Measurements from ENCODE around the gene NECAP2. TPM values are rescaled to one million over a fixed set of nuclear protein-coding genes. Genes with fewer than 3 reads are reported as not detected.
"Not testable (repeated sequence)": the region's sequence is repeated elsewhere in the genome, so short reads cannot be mapped to it uniquely, and the experiment has no call there.

The NECAP2 gene
- total RNA-seq, 2 experiments from 2014 or later = 107 to 115 TPM

DNA sequence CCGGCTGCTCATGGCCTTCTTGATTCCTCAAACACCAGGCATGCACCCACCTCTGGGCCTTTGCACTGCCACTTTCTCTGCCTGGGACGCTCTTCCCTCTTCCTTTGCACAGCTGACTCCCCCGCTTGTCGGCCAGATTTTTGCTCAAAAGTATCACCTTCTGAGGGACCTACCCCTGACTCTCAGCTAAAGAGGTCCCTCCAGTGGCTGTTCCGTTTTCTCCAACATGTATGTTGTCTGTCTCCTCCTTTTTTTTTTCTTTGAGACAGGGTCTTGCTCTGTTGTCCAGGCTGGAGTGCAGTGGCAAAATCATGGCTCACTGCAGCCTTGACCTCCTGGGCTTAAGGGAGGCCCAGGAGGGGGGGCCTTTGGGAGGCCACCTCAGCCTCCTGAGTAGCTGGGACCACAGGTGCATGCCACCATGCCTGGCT, 57.0 kb downstream of the NECAP2 start:
- Mint-ChIP-seq H3K4me3 (peak overlapping the region; percentile 71), H3K27ac (peak overlapping the region; percentile 46), H3K4me1 (peaks cover 30% of the 10 kb centered on the region)
- DNase-seq; H3K27me3 Mint-ChIP-seq; CTCF ChIA-PET; H3K36me3 Mint-ChIP-seq (ENCODE audit: low read depth); POLR2A ChIA-PET; H3K9me3 Mint-ChIP-seq: not testable (repeated sequence)

DNA sequence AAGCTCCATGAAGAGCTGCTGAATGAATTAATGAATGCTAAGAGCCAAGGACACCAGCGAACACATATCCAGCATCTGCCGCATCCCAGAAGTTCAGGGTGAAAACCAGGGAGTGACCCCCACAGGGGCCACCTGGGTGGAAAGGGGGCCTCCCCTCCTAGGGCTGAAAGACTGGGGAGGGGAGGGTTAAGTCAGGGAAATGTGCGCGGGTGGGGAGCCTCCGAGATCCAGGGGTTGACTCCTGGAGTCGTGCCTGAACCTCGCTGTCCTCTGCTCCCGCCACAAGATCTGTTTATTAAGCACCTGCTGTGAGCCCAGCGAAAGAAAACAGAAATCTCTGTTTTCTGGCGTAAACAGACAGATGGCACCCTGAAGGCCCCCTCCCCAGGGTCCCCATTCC, 57.5 kb downstream of the NECAP2 start:
- H3K27me3 Mint-ChIP-seq; DNase-seq; POLR2A ChIA-PET; CTCF ChIA-PET; H3K9me3 Mint-ChIP-seq; H3K36me3 Mint-ChIP-seq (ENCODE audit: low read depth): not testable (repeated sequence)
- peak overlapping the region; percentile 71 for H3K4me3 Mint-ChIP-seq
- peaks cover 25% of the 10 kb centered on the region for H3K4me1 Mint-ChIP-seq
- peak overlapping the region; percentile 46 for H3K27ac Mint-ChIP-seq

DNA sequence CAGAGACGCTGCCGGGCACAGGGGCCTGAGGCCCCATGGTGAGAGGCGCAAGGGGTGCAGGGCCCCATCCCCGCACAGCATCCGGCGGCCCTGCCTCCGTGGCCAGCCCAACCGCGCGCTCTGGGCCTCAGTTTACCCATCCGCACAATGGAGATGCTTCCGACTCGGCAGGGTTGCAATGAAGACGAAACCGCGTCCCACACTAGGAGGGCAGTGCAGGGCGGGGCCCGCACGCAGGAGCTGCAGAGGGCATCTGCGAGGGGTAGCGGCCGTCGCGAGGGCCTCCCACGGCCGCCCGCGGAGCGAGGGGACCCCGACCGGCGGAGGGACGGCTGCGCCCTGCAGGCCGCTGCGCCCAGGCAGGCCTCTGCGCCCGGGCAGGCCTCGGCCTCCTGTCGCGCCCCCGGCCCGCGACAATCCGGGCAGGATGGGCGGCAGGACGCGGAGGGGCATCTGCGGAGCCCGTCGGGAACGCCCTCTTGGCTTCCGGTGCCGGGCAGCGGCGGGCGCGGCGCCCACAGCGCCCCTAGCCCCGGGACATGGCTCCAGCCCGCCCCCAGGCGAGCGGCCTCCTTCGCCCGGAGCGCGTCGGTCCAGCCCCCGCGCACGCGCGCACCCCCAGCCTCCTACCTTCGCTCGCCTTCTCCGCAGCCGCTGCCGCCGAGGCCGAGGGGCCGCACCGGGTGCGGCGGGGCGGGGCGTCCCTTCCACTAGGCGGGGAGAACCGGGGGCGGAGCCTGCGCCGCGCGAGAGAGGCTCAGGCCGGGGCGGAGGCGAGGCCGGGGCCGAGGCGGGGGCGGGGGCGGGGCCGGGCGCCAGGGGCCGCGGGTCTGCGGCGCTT, 58.3 kb downstream of the NECAP2 start:
- Mint-ChIP-seq H3K4me3 (peak overlapping the region; percentile 82), H3K9me3 (no peaks in the 10 kb centered on the region), H3K27me3 (no peaks in the 10 kb centered on the region), H3K27ac (peak overlapping the region; percentile 54), H3K36me3 (ENCODE audit: low read depth) (no peaks in the 10 kb centered on the region), H3K4me1 (peaks cover 23% of the 10 kb centered on the region)
- peak; percentile 85 for DNase-seq
- ChIA-PET CTCF (interaction anchor here (0.6 kb wide), 1 partner anchor 66 kb away, joined by 3 read pairs; no protein-coding TSS in a partner anchor), POLR2A (no interaction called here)

DNA sequence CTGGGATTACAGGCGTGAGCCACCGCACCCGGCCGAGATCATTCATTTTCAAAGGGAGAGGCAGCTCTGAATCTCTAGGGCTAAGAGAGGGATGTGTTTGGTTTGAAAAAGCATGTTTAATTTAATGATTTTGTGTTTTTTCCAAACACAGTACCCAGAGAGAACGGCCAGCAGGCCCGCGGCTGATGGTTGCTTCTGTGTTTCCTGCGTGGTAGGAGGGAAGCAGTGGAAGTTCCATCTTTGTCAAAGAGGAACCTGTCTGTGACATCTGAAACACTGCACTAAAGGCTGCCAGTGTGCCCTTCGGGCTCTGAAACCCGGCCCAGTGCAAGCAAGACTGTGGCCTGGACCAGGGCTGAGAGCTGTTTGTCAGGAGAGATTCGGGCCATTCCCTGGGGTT, 59.9 kb downstream of the NECAP2 start:
- H3K27me3 Mint-ChIP-seq; DNase-seq; CTCF ChIA-PET; H3K9me3 Mint-ChIP-seq; H3K27ac Mint-ChIP-seq; H3K36me3 Mint-ChIP-seq (ENCODE audit: low read depth); POLR2A ChIA-PET: not testable (repeated sequence)
- peaks cover 26% of the 10 kb centered on the region for H3K4me1 Mint-ChIP-seq
- peak overlapping the region; percentile 82 for H3K4me3 Mint-ChIP-seq

DNA sequence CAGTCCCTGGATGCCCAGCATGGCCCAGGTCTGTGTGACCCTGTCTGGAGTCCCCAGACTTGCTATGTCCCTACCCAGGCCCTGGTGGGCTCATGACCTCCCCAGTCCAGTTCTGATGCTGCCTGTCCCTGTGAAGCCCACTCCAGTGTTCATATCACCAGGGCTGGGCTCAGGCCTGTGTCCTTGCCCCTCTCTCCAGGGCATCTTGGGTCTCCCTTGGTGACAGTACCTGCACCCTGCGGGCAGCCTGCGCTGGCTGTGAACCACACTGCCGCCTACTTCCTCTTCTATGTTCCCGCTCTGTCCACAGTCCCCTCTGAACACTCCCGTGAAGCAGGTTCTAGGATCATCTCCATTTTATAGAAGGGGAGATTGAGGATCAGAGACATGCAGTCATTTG, 60.5 kb downstream of the NECAP2 start:
- Mint-ChIP-seq H3K4me1 (peaks cover 26% of the 10 kb centered on the region), H3K4me3 (peak overlapping the region; percentile 7)
- POLR2A ChIA-PET; DNase-seq; H3K9me3 Mint-ChIP-seq; CTCF ChIA-PET; H3K27ac Mint-ChIP-seq; H3K27me3 Mint-ChIP-seq; H3K36me3 Mint-ChIP-seq (ENCODE audit: low read depth): not testable (repeated sequence)

DNA sequence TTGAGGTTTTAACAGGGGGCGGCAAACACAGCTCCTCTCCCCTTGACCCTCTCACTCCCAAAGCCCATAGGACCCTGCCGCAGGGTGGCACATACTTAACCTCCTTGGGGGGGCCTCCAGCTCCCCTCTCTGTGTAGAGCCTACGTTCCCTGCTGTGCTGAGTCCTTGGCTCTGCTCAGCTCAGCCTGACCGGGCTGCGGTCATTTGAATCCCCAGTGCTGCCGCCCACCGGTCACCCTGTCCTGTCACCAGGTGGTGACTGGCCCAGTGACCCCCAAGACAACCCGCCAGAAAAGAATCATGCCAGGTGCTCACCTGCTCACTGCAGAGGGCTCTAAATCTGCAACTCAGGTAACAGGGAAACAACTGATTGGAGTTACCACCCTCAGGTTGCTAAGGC, 60.9 kb downstream of the NECAP2 start:
- H3K36me3 Mint-ChIP-seq (ENCODE audit: low read depth); CTCF ChIA-PET; H3K9me3 Mint-ChIP-seq; H3K27ac Mint-ChIP-seq; DNase-seq; POLR2A ChIA-PET; H3K27me3 Mint-ChIP-seq: not testable (repeated sequence)
- H3K4me3 Mint-ChIP-seq = peak overlapping the region; percentile 7
- peaks cover 26% of the 10 kb centered on the region for H3K4me1 Mint-ChIP-seq

DNA sequence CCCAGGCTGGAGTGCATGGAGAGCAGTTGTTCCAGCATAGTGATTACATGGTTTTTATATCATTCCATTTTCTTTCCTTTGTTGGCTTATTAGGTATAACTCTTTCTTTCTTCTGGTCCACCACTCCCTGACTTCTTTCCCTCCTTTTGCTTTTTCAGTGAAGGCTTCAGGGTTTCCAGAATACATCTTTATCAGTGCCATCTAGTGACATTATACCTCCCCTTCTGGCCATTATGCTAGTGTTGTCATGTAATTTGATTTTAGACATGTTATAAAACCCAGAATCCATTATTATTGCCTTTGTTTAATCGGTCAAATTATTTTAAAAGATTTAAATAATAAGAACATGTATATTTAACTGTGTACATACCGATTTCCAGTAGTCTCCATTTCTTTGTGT, 63.0 kb downstream of the NECAP2 start:
- H3K9me3 Mint-ChIP-seq = no peaks in the 10 kb centered on the region
- no peaks in the 10 kb centered on the region for H3K27me3 Mint-ChIP-seq
- peaks cover 15% of the 10 kb centered on the region for H3K4me1 Mint-ChIP-seq
- H3K36me3 Mint-ChIP-seq (ENCODE audit: low read depth) = no peaks in the 10 kb centered on the region
- no peak overlapping the region for H3K4me3 Mint-ChIP-seq
- ChIA-PET POLR2A (no interaction called here), CTCF (no interaction called here)
- no peak for DNase-seq
- no peak overlapping the region for H3K27ac Mint-ChIP-seq

DNA sequence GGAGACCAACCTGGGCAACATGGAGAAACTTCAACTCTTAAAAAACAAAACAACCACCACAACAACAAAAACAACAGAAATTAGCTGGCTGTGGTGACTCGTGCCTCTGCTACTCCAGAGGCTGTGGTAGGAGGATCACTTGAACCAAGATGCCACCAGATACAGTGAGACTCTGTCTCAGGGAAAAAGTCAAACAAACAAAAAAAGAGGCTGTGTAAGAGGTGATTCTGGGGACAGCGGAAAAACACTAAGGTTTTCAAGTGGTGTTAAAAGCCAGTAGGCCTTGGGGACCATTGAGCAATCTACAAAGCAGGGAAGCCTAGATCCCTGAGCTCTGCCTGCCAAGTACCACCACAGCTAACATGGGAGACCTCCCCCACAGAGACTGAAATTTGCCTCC, 65.3 kb downstream of the NECAP2 start:
- H3K27me3 Mint-ChIP-seq, H3K4me3 Mint-ChIP-seq: not testable (repeated sequence)
- POLR2A ChIA-PET = interaction anchor here (0.6 kb wide), 1 partner anchor 385 kb away, joined by 3 read pairs; no protein-coding TSS in a partner anchor

DNA sequence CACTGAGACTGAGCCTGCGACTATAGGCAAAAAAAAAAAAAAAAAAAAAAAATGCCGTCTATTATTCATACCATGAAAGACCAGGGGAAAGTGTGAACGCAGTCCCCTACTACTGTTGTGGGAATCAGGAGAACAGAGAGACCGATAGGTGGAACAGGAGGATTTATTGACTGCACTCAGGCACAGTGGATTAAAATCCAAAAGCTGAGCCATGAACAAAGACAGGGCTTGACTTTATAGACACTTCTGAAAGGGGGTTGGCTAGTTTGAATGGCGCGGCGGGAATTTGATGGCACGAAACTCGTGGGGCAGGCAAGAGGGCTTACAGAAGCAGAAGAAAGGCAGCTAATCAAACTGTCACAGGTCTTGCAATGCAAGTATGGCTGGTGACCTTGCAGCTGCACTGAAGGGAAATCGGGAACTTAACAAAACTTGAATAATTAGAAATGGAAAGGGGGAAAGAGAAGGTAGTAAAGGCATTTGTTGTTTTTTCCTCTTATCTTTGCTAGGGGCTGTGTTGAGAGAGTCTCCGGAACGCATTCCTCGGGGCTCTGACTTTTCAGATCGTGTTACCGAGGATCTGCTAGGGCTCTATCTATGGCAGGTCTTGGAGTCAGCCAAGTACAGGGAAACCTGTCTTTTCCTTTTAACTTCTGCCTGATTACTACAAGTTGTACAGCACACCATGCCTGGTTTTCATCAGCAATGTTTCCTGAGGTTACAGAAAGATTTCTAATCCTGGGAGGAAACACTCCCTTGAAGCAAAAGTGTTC, 66.0 kb downstream of the NECAP2 start:
- not testable (repeated sequence) for DNase-seq

More for the DNA sequence above, 65.3 kb downstream of the NECAP2 start:
- CTCF ChIA-PET = interaction anchor here (1.5 kb wide), 1 partner anchor 24 kb away, joined by 3 read pairs; no protein-coding TSS in a partner anchor
- not testable (repeated sequence) for DNase-seq; H3K27ac Mint-ChIP-seq; H3K4me1 Mint-ChIP-seq; H3K9me3 Mint-ChIP-seq; H3K36me3 Mint-ChIP-seq (ENCODE audit: low read depth)

DNA sequence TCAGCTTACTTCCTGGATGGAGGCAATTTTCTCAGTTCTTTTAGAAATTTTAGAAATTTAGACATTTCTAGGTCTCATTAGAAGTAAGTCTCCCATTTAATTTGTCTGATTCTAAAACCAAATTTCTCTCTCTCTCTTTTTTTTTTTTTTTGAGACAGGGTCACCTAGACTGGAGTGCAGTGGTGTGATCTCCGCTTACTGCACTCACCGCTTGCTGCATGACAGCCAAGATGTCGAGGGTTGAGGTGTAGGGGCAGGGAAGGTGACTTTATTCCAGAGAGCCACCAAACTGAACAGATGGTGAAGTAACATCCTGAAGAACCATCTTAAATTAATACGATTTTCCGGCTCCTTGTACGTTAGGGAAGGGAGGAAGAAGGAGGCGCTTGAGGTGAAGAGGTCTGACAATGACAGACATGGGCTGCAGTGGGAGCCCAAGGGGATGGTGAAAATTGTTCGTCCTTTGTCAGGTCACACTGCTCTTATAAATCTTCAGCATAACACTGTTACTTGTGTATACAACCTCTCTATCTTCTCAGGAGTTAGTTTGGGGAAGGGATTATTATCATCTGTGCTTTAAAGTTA, 68.4 kb downstream of the NECAP2 start:
- H3K4me1 Mint-ChIP-seq; POLR2A ChIA-PET; H3K4me3 Mint-ChIP-seq; H3K27me3 Mint-ChIP-seq; H3K27ac Mint-ChIP-seq; H3K36me3 Mint-ChIP-seq (ENCODE audit: low read depth); DNase-seq; H3K9me3 Mint-ChIP-seq: not testable (repeated sequence)
- CTCF ChIA-PET = interaction anchor here (0.6 kb wide), 2 partner anchors 16 to 541 kb away, joined by 3 read pairs; no protein-coding TSS in a partner anchor

More for the DNA sequence above, 66.0 kb downstream of the NECAP2 start:
- not testable (repeated sequence) for H3K4me1 Mint-ChIP-seq; H3K4me3 Mint-ChIP-seq; H3K36me3 Mint-ChIP-seq (ENCODE audit: low read depth); H3K9me3 Mint-ChIP-seq; H3K27ac Mint-ChIP-seq; H3K27me3 Mint-ChIP-seq
- CTCF ChIA-PET = interaction anchor here (1.5 kb wide), 1 partner anchor 24 kb away, joined by 3 read pairs; no protein-coding TSS in a partner anchor
- POLR2A ChIA-PET = interaction anchor here (0.6 kb wide), 1 partner anchor 384 kb away, joined by 3 read pairs; no protein-coding TSS in a partner anchor
